ENCODE data around the gene SP140.

DNA sequence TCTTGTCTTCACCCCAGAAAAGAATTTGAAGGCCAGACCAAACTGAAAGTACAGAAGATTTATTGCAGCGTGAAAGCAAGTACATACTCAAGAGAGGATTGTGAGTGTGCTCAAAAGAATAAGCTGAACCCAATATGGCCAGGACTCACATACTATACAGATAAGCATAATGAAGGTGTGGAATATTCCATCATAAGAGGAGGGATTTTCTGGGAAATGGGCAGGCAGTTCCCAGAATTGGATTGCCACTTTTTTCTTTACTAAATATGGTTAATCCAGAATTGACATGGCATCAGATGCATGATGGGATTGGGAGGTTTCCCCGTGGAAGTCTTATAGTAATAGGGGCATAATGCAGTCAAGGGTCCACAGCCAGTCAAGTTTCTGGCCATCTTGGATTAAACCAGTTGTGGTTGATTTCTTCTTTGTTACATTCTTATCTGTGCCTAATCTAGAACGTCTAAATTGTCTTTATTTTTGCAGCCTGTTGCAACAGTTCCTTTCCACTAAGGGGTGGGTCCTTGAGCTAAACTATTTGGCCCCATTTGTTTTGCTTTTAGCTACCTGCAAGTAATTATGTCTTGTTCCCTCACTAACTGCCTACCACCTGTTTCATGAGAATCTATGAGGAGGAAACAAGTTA lies 110.4 kb downstream of the SP140 start:
- TF ChIP-seq CEBPB (IDR thresholded peaks at IDR 0.05) (no peak), RAD21 (IDR thresholded peaks at IDR 0.05; ENCODE audit: low read depth) (no peak), CREB1 (IDR thresholded peaks at IDR 0.05; ENCODE audit: low read depth) (no peak), EP300 (IDR thresholded peaks at IDR 0.05; ENCODE audit: borderline replicate concordance) (no peak), YY1 (IDR thresholded peaks at IDR 0.05; ENCODE audit: low read depth) (no peak)
